ENCODE results near the gene NDOR1. TPM values are rescaled to one million over a fixed set of nuclear protein-coding genes. Genes with fewer than 3 reads are reported as not detected.
A peak's percentile ranks its signal among the peaks of the same experiment; 100 is the strongest.

Gene NDOR1
- 10 to 100 TPM in 1 of 4 donors, 1 to 10 TPM in 3; 5.3 to 11.2 (median 7.7) TPM for total RNA-seq

- intact Hi-C loops (cut with DNase I): no loop called here
- DNase-seq: peak; percentile 54
- Histone ChIP-seq H3K4me3 (peak within 1 kb of the TSS; percentile 93 to 99 (median 98)), H3K4me1 (peaks cover 40 to 60% (median 45%) of the 10 kb centered on the region in 3 donors), H3K9me3 (no peaks in the 10 kb centered on the region), H3K36me3 (peaks cover 0 to 21% (median 4%) of the 10 kb centered on the region in 3 donors), H3K27ac (peak within 1 kb of the TSS; percentile 88 to 96 (median 92)), H3K27me3 (no peaks in the 10 kb centered on the region)
- WGBS, 2 donors: 0% methylated on average over 12 of the region's 98 CpGs; no CpG with 5 or more reads in 1 of the 2 donors
- peak in 1 of 6 experiments; percentile 22 for TF ChIP-seq CTCF (IDR thresholded peaks at IDR 0.05)
- peak in 3 of 4 donors; percentile 65 to 87 (median 70) for TF ChIP-seq POLR2A (IDR thresholded peaks at IDR 0.05)
Measured at GRCh38 chr9:137205126-137206069, at the start of gene NDOR1, which contains the start of gene TMEM203. NDOR1 (plus strand) TSS chr9:137205700; CDS start chr9:137205778, 78 bp downstream. TMEM203 (minus strand) TSS chr9:137205648; CDS start chr9:137205414, 234 bp downstream.

GRCh38 chr9:137156567-137157375, 48.7 kb upstream of the NDOR1 start:
- intact Hi-C loops (cut with DNase I): no loop called here
- Histone ChIP-seq H3K9me3 (no peaks in the 10 kb centered on the region), H3K4me1 (peaks cover 8 to 24% (median 8%) of the 10 kb centered on the region in 3 donors), H3K27me3 (peaks cover 5 to 73% (median 26%) of the 10 kb centered on the region in 4 donors), H3K4me3 (peak overlapping the region in 1 of 4 donors; percentile 32), H3K36me3 (no peaks in the 10 kb centered on the region), H3K27ac (no peak overlapping the region)
- TF ChIP-seq POLR2A (IDR thresholded peaks at IDR 0.05): no peak
- no peak for TF ChIP-seq CTCF (IDR thresholded peaks at IDR 0.05)
- no peak for DNase-seq
- 4% methylated on average over 14 of the region's 65 CpGs; no CpG with 5 or more reads in 1 of the 2 donors for WGBS, 2 donors

GRCh38 chr9:137157618-137158415, 47.7 kb upstream of the NDOR1 start:
- 51 to 59% methylated on average over 11 to 14 of the region's 19 CpGs for WGBS, 2 donors
- peaks cover 14 to 84% (median 35%) of the 10 kb centered on the region in 4 donors for H3K27me3 ChIP-seq

GRCh38 chr9:137158625-137159024, 46.9 kb upstream of the NDOR1 start:
- intact Hi-C loops (cut with DNase I): no loop called here
- DNase-seq: no peak
- Histone ChIP-seq H3K9me3 (no peaks in the 10 kb centered on the region), H3K4me1 (peaks cover 20 to 43% (median 26%) of the 10 kb centered on the region in 3 donors), H3K27ac (no peak overlapping the region), H3K27me3 (peaks cover 18 to 92% (median 42%) of the 10 kb centered on the region in 4 donors), H3K4me3 (no peak overlapping the region), H3K36me3 (no peaks in the 10 kb centered on the region)
- WGBS, 2 donors: 0 to 20% methylated on average over 1 of the region's 4 CpGs
- TF ChIP-seq POLR2A (IDR thresholded peaks at IDR 0.05) (no peak), CTCF (IDR thresholded peaks at IDR 0.05) (no peak)

More at GRCh38 chr9:137157618-137158415, 47.7 kb upstream of the NDOR1 start:
- intact Hi-C loops (cut with DNase I): no loop called here
- Histone ChIP-seq H3K4me3 (no peak overlapping the region), H3K9me3 (no peaks in the 10 kb centered on the region), H3K27ac (no peak overlapping the region), H3K4me1 (peaks cover 18 to 35% (median 19%) of the 10 kb centered on the region in 3 donors), H3K36me3 (no peaks in the 10 kb centered on the region)
- TF ChIP-seq POLR2A (IDR thresholded peaks at IDR 0.05) (no peak), CTCF (IDR thresholded peaks at IDR 0.05) (no peak)
- DNase-seq: no peak
